ENCODE measurements around the gene NCAPD3.

DNA sequence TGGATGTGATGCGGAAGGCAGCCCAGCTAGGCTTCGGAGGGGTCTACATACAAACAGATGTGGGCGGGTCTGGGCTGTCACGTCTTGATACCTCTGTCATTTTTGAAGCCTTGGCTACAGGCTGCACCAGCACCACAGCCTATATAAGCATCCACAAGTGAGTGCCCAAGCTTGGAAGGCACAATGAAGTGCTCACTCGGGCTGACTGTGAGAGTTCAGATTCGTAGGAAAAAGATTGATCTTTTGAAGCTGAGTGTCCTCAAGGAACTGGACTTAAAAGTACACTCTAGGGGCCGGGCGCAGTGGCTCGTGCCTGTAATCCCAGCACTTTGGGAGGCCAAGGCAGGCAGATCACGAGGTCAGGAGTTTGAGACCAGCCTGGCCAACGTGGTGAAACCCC lies 33.3 kb upstream of the NCAPD3 start:
- TF ChIP-seq, protein P1, sequence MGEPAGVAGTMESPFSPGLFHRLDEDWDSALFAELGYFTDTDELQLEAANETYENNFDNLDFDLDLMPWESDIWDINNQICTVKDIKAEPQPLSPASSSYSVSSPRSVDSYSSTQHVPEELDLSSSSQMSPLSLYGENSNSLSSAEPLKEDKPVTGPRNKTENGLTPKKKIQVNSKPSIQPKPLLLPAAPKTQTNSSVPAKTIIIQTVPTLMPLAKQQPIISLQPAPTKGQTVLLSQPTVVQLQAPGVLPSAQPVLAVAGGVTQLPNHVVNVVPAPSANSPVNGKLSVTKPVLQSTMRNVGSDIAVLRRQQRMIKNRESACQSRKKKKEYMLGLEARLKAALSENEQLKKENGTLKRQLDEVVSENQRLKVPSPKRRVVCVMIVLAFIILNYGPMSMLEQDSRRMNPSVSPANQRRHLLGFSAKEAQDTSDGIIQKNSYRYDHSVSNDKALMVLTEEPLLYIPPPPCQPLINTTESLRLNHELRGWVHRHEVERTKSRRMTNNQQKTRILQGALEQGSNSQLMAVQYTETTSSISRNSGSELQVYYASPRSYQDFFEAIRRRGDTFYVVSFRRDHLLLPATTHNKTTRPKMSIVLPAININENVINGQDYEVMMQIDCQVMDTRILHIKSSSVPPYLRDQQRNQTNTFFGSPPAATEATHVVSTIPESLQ (CRISPR knock-in tag; conservative IDR thresholded peaks at IDR 0.05) = no peak
- TF ChIP-seq RELA (CRISPR knock-in tag; IDR thresholded peaks at IDR 0.05) (no peak), EZH2 (conservative IDR thresholded peaks at IDR 0.05; ENCODE audit: low read depth, low read length) (no peak), ZNF367 (CRISPR knock-in tag; IDR thresholded peaks at IDR 0.05; ENCODE audit: borderline replicate concordance) (no peak), GTF2F1 (IDR thresholded peaks at IDR 0.05; ENCODE audit: low read length) (no peak), NFE2L2 (IDR thresholded peaks at IDR 0.05; ENCODE audit: low read length) (no peak), DR1 (CRISPR knock-in tag; IDR thresholded peaks at IDR 0.05) (no peak), GATAD2A (CRISPR knock-in tag; IDR thresholded peaks at IDR 0.05) (no peak), CC2D1A (CRISPR knock-in tag; IDR thresholded peaks at IDR 0.05) (no peak), BRD4 (CRISPR knock-in tag; IDR thresholded peaks at IDR 0.05) (no peak), NR3C1 (CRISPR knock-in tag; IDR thresholded peaks at IDR 0.05) (no peak), FIP1L1 (IDR thresholded peaks at IDR 0.05; ENCODE audit: borderline replicate concordance, insufficient read depth, low read depth, low read length) (no peak), ETV5 (CRISPR knock-in tag; IDR thresholded peaks at IDR 0.05; ENCODE audit: borderline replicate concordance) (no peak)
